GM19372 (cell line): ENCODE results near the gene SERPINB1.
"Not testable (repeated sequence)": the region's sequence is repeated elsewhere in the genome, so short reads cannot be mapped to it uniquely, and the experiment has no call there.

Experiments used
- ATAC-seq: cut with Tn5 transposase; IDR thresholded peaks from one replicate; pipeline ENCODE4 v1.9.1; 2021; ENCODE audit warnings: mild to moderate bottlenecking, low read depth, moderate library complexity; ENCODE audit not compliant: unreplicated experiment

The SERPINB1 gene

DNA sequence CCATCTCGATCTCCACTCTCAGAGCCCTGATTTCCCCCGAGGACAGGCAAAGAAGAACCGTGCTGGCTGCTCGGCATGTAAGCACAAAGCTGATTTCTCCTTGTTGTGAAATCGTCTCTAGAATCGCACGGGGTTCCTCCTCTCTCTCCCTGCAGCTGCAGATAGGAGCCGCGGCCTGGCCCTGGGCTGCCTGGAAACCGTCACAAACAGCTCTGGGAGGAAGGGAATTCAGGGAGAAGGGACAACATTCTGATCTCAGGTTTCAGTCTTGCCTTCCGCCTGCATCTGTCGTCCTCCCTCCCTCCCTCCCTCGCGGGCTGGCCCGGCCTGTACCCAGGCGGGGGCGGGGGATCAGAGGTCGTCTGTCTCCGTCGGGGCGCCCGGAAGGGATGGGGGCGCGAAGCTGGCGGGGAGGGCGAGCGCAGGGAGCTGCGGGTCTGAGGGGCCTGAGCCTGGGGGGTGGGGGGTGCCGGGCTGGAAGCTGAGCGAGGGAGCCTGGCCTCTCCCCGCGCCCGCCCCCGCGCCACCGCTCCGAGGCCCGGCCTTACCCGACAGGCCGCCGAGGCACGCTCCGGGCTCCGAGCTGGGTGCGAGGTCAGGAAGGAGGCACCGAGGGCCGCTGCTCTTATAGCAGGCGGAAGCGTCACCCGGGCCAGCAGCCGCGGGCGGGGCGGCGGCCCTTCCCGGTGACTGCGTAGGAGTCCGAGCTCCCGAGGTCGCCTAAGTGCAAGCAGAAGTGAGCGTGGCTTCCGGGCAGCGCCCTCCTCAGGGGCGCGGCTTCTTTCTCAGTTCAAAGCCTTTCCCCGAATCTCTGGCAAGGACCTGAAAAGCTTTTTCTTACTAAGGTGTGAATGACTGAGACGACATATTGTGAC, at the start of gene SERPINB1:
SERPINB1 (minus strand) TSS at position 600 of the 875 bp plus-strand sequence. CDS start 1,277 bp downstream, outside the sequence.
- peak; percentile 59 for ATAC-seq

DNA sequence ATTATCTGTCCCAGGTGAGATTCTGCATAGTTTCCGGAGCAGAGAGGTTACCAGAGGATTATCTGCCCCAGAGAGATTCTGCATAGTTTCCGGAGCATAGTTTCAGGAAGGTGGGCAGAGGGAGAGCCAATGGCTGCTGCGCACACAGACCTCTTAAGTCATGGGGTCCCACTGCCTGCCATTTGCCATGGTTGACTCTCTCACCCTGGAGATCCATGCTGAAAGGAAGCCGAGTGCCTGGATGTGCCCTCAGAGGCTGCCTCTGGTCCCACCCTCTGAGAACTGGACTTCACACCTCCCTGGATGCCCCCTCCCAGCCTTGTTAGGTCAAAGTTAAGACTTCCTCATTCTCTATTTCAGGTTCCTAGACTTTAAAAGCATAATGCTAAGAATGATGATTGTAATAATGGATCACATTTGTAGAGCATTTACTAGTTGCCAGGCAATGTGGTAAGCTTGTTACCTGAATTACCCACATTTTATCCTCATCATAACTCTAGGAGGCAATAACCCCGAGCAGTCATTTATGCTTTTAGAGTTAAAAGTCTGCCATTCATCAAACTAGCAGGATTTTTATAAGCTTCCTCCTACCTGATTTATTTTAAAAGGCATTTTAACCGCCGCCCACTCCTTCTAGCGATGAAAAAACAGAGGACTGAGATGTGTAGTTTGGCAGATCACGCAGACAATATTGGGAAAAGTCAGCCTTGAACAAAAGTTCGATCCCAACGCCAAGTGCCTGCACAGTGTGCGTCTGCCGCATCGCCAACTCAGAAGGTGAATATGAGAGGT, 49.5 kb upstream of the SERPINB1 start:
- no peak for ATAC-seq

DNA sequence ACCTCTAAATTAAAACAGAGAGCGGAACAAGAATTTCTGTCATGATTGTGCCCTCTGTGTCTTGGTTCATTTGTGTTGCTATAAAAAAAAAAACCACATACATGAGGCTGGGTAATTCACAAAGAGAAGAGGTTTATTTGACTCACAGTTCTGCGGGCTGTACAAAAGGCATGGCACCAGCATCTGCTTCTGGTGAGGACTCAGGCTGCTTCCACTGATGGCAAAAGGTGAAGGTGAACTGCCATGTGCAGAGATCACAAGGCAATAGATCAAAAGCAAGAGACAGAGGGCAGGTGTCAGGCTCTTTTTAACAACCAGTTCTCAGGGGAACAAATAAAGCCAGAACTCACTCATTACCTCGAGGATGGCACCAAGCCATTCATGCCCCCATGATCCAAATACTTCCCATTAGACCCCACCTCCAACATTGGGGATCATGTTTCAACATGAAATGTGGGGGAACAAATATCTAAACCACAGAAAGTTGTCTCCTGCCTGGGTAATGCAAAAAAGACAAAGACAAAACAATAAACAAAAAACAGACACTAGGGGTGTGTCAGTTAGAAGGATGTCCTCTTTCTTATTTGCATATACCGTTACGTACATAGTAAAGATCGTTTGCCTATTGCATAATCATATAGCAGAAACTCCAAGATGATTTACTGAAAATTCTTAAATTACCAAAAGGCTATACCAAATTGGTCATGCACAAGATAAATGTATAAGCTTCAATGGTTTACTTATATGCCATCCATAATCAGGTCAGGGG, 44.5 kb upstream of the SERPINB1 start:
- ATAC-seq, result no peak

DNA sequence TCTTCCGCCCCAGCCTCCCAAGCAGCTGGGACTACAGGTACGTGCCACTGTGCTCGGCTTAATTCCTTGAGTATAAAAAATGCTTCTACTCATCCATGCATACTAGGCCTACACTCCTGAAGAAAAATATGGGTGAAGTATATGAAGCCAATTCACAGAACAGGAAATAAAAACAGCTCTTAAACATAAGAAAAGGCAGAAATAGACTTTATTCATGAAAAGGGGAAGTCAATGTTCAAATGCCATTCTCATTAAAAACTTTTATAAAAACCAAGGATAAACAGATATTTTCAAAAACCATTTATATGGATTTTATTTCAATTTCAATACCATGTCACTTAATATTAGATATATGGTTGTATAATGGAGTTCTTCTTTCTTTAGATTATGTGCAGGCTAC, 43.1 kb upstream of the SERPINB1 start:
- no peak for ATAC-seq

DNA sequence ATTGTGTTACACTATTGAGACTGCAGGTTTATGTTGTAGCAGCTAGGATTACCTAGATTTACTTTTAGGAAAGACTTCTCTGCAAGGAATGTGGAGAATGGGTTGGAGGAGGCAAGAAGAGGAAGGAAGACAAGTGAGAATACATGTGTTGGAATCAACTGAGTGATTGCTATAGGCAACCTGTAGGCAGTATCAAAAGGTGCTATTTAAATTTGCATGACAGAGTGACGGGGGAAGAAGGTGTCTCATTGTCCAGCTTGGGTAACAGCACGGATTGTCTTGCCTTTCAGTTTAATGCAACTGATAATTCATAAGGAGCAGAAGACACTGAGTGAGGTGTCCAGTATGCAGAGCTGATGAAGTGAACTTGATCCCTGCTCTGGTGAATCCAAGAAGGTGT, 42.0 kb upstream of the SERPINB1 start:
- no peak for ATAC-seq

DNA sequence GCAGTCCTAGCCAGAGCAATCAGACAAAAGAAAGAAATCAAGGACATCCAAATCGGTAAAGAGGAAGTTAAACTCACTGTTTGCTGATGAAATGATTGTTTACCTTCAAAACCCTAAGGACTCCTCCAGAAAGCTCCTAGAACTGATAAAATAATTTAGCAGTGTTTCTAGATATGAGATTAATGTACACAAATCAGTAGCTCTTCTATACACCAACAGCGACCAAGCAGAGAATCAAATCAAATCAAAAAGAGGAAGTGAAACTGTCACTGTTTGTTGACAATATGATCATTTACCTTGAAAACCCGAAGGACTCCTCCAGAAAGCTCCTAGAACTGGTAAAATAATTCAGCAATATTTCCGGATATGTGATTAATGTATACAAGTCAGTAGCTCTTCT, 39.8 kb upstream of the SERPINB1 start:
- ATAC-seq, result peak; percentile 51

DNA sequence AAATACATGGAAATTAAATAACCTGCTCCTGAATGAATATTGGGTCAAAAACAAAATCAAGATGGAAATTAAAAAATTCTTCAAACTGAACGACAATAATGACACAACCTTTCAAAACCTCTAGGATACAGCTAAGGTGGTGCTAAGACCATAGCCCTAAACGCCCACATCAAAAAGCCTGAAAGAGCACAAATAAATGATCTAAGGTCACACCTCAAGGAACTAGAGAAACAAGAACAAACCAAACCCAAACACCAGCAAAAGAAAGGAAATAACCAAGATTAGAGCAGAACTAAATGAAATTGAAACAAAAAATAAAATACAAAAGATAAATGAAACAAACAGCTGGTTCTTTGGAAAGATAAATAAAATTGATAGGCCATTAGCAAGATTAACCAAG, 38.5 kb upstream of the SERPINB1 start:
- not testable (repeated sequence) for ATAC-seq

DNA sequence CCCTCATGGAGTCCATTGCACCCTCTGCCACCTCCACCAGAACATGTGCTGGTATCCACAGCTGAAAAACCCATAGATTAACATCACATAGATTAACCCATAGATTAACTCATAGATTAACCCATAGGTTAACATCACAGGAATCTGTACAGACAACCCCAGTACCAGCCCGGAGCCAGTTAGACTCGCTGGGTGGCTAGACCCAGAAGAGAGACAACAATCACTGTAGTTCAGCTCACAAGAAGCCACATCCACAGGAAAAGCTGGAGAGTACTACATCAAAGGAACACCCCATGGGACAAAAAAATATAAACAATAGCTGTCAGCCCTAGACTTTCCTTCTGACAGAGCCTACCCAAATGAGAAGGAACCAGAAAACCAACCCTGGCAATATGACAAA, 36.3 kb upstream of the SERPINB1 start:
- ATAC-seq, result no peak

DNA sequence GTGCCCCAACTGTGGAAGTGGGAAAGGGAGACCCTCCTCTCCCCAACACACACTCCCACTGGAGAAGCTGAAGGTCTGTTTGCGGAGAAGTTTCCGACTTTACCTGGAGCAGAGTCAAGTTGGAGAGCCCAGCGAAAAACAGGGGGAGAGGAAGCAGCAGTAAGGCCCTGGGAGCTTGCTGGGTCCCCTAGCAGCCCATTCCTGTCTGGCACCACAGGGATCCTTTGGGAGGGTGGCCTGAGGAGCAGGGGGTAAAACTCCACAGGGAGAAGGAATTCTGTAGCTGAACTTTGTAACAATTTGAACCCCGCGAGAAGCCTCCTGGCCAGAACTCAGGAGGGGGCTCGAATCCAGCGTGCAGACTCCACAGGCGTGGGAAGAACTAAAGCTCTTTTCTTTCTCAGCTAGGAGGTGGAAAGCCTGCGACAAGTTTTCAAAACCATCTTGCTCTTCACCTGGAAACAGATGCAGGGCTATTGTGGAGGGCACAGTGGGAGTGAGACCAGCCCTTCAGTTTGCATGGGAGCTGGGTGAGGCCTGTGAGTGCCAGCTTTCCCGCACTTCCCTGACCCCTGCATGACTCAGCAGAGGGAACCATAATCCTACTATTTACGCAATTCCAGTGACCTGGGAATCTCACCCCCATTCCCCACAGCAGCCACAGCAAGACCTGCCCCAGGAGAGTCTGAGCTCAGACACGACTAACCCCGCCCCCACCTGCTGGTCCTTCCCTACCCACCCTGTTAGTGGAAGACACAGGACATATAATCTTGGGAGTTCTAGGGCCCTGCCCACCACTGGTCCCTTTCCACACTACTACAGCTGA, 35.6 kb upstream of the SERPINB1 start:
- no peak for ATAC-seq

DNA sequence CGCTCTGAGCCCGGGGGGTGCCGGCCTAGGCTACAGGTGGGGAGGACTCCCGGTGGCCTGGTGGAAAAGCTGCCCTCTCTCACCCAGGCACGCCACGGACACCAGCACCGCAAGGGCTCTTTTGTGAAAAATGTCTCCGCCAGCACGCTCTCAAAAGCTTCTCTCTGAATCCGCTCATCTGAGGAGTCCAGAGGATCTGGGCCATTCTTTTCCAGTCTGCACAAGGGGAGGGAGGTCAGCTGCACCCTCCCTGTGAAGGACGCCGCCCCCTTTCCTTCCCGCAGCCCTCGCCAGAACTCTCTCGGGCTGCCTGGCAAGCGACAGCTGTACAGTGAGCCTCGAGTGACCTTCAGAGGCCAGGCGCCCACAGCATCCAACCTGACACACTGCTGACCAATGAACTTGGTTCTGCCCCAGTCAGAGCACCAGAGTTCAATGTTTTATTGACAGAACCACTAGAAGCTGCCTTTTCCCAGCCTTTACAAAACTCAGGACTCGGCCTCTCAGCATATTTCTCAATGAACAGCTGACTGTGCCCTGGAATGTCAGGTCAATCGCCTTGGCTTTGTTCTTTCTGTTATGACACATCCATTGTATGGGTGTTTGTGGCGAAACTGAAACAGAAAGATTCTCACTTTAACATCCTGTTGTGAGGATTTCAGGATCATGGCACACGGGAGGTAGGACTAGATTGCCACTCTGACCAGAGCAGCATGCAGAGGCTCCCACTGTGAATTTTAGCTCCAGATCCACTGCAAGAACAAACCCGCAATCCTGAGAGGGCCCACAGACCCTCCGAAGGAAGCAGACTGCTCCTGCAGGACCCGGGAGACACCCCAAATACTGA, 34.8 kb upstream of the SERPINB1 start:
- no peak for ATAC-seq

DNA sequence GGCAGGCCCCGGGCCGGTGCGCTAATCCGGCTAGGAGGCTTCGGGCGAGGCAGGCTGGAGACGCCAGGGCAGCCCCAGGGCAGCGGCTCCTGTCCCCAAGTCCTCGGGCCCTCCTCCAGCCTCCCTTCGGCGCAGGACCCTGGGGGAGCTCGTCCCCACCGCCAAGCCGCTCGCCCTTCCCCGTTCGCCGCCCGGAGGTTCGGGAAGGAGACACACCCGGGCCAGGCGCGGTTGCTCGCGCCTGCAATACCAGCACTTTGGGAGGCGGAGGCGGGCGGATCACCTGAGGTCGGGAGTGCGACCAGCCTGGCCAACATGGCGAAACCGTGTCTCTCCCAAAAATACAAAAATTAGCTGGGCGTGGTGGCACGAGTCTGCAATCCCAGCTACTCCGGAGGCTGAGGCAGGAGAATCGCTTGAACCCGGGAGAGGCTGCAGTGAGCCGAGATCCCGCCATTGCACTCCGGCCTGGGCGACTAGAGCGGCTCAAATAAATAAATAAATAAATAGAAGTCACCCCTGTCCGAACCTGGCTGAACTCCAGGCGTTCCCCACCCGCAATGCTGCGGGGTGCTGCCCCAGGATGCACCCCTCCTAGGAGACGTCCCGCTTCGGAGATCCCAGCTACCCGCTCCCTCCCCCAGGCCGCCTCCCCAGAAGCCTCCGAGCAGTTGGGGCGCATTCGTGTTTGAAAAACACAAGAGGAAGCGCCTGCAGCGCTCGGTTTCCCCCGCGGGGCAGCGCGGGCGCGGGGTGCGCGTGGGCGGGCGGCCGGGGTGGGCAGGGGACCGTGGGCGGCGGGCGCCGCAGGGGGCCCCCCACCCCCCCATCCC, 33.9 kb upstream of the SERPINB1 start:
- no peak for ATAC-seq

DNA sequence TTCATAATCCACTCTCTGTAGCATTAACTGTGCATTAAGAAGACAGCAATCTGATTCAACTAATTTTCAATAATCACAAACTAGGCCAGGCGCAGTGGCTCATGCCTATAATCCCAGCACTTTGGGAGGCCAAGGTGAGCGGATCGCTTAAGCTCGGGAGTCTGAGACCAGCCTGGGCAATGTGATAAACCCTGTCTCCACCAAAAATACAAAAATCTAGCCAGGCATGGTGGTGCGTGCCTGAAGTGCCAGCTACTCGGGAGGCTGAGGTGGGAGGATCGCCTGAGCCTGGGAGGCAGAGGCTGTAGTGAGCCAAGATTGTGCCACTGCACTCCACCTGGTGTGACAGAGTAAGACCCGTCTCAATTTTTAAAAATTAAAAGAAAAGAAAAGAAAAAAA, 32.0 kb upstream of the SERPINB1 start:
- no peak for ATAC-seq

DNA sequence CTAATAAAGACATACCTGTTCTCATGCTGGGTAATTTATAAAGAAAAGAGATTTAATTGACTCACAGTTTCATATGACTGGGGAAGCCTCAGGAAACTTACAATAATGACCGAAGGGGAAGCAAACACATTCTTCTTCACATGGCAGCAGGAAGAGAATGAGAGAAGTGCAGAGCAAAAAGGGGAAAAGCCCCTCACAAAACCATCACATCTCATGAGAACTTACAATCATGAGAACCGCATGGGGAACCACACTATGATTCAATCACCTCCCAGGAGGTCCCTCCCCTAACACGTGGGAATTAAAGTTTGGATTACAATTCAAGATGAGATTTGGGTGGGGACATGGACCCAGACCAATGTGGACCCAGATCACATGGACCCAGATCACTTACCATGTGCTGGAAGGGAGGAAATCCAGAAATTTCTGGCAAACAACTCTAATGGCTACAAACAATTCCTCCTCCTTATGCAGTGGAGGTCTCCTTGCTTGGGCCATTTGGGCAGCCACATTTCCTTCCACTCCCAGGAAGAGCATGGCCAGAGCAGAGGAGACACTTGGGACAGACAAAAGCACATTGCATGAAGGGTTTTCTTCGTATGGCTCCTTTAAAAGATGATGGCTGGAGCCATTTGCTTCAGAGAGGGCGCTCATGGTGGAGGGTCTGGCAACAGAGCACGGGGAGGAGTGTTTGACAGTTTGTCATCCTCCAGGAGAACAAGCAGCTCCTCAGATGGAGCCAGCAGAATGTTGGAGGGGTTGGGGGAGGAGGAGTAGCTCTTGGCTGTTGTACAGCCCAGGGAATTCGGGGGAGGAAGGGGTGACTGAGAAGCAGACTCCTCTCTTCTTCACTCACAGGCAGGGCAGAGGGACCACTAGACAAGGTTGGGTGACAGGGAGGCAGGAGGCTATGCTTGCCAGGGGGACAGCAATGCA, 31.0 kb upstream of the SERPINB1 start:
- ATAC-seq, result no peak

DNA sequence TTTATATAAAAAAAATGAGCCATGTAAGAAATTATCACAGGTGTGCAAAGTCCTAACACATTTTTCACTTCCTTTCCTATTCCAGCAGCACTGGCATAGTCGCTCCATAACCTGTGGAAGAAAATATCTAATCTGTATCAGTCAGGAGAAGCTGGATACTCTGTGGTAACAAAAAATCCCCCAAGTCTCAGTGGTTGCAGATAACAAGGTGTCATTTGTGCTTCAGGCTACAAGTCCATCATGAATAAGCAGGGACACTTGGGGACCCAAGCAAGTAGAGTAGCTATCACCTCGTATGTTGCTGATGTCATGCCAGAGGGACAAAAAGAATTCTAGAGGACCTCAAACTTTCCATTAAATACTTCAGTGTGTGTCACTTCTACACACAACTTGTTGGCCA, 30.3 kb upstream of the SERPINB1 start:
- ATAC-seq, result no peak

DNA sequence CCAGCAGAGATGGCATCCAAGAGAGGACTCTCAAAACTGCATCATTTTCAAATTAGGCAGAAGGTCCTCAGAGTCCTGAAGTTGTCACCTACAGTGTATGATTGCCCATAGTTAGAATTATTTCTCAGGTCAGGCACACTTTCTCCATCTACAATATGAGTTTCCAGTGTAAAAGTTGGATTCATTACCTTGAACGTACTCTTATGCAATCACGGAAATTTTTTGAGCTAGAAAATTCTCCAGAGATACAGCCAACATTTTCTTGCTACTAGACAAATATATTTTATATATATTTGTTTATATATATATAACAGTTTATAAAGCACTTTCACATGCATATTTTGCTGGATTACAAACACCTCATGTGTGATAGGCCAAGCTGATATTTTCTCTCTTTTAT, 29.4 kb upstream of the SERPINB1 start:
- ATAC-seq, result no peak

DNA sequence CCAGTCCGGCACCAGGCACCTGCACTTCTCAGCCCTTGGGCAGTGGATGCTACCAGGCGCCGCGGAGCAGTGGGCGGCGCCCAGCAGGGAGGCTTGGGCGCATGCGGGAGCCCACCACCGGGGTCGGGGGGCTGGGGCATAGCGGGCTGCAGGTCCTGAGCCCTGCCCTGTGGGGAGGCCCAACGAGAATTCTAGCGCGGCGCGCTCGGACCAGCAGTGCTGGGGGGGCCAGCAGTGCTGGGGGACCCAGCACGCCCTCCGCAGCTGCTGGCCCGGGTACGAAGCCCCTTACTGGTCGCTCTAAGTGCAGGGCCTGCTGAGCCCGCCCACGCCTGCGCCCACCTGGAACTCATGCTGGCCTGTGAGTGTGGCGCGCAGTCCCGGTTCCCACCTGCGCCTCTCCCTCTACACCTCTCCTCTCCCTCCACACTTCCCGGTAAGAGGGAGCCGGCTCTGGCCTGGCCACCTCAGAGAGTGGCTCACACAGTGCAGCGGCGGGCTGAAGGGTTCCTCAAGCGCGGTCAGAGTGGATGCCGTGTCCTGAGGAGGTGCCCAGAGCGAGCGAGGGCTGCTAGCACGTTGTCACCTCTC, 28.5 kb upstream of the SERPINB1 start:
- ATAC-seq, result no peak

DNA sequence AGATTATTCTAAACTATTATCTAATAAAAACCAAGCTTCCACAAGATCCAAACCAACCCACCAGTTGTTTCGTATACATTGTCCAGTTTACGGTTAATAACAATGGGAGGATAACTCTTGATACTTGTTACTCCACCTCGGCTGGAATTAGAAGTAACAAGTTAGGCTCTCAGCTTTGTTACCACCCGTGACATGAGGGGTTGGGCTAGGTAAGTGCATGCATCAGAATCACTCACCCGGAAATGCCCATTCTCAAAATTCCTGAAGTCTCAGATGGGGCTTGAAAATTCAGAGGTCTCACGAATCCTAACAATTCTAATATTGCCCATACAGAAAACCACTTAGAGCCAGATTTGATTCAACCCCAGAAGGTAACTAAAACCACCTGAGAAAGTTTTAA, 27.0 kb upstream of the SERPINB1 start:
- ATAC-seq, result no peak
